Measurements from ENCODE around the gene GJD3. TPM values are rescaled to one million over a fixed set of nuclear protein-coding genes. Genes with fewer than 3 reads are reported as not detected.

Gene GJD3
- total and polyA plus RNA-seq, 12 donors, result 0.65 to 6.2 (median 1.6) TPM

DNA sequence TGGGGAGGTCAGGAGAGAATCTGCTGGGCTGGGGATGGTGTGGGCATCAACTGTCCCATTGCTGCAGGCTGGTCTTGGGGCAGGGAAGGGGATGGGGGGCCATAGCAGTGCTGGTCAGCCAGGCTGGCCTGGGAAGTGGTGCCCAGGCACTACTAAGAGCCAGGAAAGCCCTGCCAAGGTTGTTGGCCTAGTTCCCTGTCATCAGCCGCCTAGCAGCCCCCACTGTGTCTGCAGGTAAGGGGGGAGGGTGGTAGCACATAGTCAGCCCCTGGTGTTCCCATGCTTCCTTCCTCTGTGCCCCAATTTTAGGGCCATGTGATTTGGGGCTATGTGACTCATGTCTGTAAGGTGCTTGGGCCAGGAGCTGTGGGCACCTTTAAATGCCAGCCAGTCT is 17.8 kb downstream of the GJD3 start:
- ATAC-seq (no peak), DNase-seq (no peak)
- 20 to 55% methylated on average over 1 of the region's 1 CpG for WGBS, 2 donors
- intact Hi-C loops (cut with DNase I), result loop anchor here in 3 of 10 donors (2.0 to 10.0 kb wide), 3 partner anchors 28 to 232 kb away; no protein-coding TSS in a partner anchor
- H3K4me3 ChIP-seq, result peak overlapping the region in 7 of 10 donors; percentile 8 to 97 (median 90)
- H3K9me3 ChIP-seq, result no peaks in the 10 kb centered on the region
- peaks cover 0 to 37% (median 11%) of the 10 kb centered on the region in 9 donors for H3K36me3 ChIP-seq
- H3K27ac ChIP-seq, result peak overlapping the region; percentile 68 to 99 (median 98)
- peaks cover 43 to 88% (median 80%) of the 10 kb centered on the region in 9 donors for H3K4me1 ChIP-seq
- no peaks in the 10 kb centered on the region for H3K27me3 ChIP-seq
- TF ChIP-seq, protein P1, sequence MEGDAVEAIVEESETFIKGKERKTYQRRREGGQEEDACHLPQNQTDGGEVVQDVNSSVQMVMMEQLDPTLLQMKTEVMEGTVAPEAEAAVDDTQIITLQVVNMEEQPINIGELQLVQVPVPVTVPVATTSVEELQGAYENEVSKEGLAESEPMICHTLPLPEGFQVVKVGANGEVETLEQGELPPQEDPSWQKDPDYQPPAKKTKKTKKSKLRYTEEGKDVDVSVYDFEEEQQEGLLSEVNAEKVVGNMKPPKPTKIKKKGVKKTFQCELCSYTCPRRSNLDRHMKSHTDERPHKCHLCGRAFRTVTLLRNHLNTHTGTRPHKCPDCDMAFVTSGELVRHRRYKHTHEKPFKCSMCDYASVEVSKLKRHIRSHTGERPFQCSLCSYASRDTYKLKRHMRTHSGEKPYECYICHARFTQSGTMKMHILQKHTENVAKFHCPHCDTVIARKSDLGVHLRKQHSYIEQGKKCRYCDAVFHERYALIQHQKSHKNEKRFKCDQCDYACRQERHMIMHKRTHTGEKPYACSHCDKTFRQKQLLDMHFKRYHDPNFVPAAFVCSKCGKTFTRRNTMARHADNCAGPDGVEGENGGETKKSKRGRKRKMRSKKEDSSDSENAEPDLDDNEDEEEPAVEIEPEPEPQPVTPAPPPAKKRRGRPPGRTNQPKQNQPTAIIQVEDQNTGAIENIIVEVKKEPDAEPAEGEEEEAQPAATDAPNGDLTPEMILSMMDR (IDR thresholded peaks at IDR 0.05), result no peak

DNA sequence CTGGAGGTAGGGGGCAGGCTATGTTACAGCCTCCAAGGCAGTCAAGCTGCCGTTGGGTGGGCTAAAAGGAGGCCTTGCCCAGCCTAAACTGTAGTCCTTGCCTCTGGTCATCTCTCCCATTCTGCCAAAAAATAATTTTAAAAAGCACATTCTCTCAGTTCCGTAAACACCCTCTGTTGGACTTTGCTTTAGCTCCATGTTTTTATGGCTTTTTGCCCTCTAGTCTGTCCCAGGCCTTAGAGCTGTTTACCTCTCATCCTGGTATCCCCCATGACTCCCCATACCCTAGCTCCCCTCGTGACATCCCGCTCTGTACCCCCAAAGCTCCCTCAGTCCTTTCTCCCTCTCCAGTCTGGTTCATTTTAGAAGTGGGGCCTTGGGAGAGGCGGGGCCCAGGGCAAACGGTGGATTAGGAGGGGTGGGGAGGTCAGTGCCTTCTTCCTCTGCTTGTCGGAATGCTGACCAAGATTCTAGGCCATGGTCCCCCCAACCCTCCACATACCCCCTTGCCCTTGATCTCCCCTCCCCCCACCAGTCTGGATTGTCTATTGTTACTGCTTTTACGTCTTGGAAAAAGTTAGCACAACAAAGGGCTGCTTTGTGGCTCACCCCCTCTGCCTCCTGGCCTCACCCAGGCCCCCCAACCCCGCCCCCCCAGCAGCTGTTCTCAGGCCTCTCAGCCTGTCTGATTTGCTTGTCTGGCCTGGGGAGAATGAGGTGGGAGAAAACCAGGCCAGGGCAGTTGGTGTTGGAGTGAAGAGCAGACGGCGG is 18.4 kb downstream of the GJD3 start:
- 37 to 43% methylated on average over 11 of the region's 11 CpGs for WGBS, 2 donors
- Histone ChIP-seq H3K36me3 (peaks cover 0 to 31% (median 9%) of the 10 kb centered on the region in 9 donors), H3K4me1 (peaks cover 43 to 83% (median 77%) of the 10 kb centered on the region in 9 donors), H3K27me3 (no peaks in the 10 kb centered on the region), H3K9me3 (no peaks in the 10 kb centered on the region), H3K27ac (peak overlapping the region; percentile 88 to 99 (median 98)), H3K4me3 (peak overlapping the region; percentile 20 to 97 (median 90))
- DNase-seq (no peak), ATAC-seq (no peak)
- intact Hi-C loops (cut with DNase I), result loop anchor here in 3 of 10 donors (2.0 to 10.0 kb wide), 3 partner anchors 27 to 231 kb away; no protein-coding TSS in a partner anchor
- TF ChIP-seq, protein P1 (IDR thresholded peaks at IDR 0.05), result no peak

DNA sequence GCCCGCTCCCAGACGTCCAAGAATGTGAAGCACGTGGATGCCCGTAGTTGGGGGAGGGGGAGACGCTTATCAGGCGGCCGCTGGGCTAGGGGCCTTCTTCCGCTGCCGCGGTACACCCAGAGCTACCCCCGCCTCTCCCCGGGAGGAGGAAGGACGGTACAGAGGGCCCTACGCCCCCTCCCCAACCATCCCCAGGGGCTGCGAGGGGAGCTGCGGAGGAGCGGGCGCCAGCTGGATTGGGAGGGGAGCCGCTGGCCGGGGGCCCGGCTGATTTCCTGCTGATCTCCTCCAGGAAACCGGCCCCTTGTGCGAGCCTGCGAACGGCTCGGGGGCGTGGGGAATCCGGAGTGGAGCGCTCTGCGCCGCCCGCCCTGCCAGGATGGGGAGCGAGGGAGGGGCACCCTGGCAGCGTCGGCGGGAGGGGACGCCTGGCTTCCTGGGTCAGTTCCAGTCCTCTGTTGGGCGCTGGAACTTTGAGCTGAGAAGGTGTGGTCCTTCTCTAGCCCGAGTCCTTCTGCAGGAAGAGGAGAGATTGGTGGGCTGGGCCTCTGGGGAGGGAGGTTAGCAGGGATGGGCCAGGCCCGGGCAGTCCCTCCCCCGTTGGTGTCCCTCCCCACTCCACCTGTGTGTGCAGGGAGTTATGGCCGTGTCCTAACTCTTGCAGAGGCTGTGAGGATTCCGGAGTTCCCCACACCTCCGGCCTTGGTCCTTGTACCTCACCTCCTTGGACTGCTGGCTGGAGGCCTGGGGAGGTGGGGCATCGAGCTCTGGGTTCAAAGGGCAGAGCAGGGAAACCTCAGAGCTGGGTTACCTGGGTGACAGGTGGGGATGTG is 19.2 kb downstream of the GJD3 start:
- Histone ChIP-seq H3K9me3 (no peaks in the 10 kb centered on the region), H3K27me3 (no peaks in the 10 kb centered on the region), H3K36me3 (peaks cover 0 to 27% (median 9%) of the 10 kb centered on the region in 9 donors), H3K4me1 (peaks cover 47 to 84% (median 77%) of the 10 kb centered on the region in 9 donors), H3K4me3 (peak overlapping the region; percentile 78 to 97 (median 90)), H3K27ac (peak overlapping the region; percentile 88 to 99 (median 98))
- WGBS, 2 donors, result 2 to 3% methylated on average over 45 of the region's 45 CpGs
- peak; percentile 83 for DNase-seq
- TF ChIP-seq, protein P1 (IDR thresholded peaks at IDR 0.05), result no peak
- peak; percentile 13 to 52 (median 40) for ATAC-seq
- intact Hi-C loops (cut with DNase I), result loop anchor here in 2 of 10 donors (5.0 to 10.0 kb wide), 2 partner anchors 33 to 231 kb away; no protein-coding TSS in a partner anchor
